HG03196 (cell line): ENCODE results near the gene HEATR3.
"Not testable (repeated sequence)": the region's sequence is repeated elsewhere in the genome, so short reads cannot be mapped to it uniquely, and the experiment has no call there.

Experiments used
- ATAC-seq: cut with Tn5 transposase; IDR thresholded peaks from one replicate; pipeline ENCODE4 v1.9.1; 2021; ENCODE audit not compliant: unreplicated experiment

The HEATR3 gene

DNA sequence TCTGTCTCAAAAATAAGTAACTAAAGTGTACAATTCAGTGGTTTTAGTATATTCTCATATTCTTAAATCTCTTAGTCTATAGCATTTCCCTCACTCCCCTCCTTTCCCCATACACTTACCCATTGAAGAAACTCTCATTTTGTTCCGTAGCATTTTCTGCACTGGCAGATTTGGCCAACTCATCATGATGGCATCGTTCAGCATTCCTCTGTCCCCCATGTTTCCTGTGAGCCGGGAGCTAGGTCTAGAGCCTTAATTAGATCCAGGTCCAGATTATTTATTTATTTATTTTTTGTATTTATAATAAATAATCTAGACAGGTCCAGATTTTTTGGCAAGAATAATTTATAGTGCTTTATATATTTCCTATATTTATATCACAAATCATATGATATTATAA lies 31.0 kb downstream of the HEATR3 start:
- no peak for ATAC-seq

DNA sequence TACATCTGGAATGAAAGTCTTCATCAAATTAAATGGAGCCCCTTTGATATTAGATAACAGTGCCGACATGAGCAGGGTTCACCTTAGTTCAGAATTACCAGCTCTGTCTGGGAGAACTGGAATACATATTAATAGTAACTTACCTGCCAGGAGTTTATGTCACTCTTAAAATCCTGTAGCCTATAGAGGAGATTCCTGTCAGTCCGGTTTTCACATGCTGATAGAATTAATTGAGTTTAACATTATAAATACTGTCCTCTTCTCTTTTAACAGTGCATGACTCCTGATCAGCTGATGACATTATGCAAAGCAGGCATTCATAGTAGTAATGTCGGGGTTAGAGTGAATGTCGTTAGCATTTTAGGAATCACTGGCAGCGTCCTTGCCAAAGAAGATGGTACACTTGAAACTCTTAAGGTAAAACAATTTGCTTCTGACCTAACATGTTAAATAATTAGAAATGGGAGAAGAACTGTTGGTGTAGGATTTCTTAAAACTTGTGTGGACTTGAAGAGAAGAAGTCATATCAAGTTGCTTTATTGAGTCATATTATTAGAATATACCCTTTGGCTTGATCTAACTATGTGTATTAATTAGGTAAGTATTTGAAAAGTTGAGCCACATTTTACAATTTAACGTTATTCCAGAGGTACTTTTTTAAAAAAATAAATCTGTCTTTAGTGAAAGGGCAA lies 34.3 kb downstream of the HEATR3 start:
- ATAC-seq = no peak

DNA sequence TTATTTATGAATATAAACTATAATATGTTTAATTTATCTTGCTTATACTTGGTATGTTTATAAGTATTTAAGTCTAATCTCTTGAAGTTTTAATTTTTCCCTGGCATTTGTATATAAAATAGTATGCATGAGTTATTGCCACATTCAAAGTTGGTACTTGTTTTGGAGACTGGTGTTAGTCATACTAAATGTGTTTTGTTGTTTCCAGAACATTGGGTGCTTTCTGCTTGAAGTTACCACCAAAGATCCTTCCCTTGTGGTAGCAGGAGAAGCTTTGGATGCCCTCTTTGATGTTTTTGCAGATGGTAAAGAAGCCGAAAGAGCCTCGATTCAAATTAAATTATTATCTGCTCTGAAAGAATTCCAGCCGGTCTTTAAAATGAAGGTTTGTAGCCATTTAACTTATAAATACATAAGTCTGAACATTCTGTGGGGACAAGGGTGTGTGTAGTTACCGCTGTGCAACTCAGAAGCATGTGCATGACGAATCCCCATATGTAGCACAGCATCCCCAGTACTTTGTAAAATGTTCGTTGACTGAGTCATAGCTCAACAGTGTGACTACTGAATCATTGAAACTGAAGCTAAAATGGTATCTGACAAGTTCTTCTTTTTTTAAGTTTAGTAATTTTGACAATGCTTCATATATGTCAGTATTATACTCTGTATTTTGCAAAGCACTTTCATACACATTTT lies 36.4 kb downstream of the HEATR3 start:
- no peak for ATAC-seq

DNA sequence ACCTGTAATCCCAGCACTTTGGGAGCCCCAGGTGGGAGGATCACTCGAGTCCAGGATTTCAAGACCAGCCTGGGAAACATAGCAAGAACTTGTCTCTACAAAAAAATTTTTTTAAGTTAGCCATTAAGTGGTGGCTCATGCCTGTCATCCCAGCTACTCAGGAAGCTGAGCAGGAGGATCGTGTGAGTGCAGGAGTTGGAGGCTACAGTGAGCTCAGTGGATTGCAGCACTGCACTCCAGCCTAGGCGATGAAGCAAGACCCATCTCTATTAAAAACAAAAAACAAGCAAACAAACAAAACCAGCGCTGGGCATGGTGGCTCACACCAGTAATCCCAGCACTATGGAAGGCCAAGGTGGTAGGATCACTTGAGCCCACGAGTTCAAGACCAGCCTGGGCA lies 38.0 kb downstream of the HEATR3 start:
- ATAC-seq = no peak

DNA sequence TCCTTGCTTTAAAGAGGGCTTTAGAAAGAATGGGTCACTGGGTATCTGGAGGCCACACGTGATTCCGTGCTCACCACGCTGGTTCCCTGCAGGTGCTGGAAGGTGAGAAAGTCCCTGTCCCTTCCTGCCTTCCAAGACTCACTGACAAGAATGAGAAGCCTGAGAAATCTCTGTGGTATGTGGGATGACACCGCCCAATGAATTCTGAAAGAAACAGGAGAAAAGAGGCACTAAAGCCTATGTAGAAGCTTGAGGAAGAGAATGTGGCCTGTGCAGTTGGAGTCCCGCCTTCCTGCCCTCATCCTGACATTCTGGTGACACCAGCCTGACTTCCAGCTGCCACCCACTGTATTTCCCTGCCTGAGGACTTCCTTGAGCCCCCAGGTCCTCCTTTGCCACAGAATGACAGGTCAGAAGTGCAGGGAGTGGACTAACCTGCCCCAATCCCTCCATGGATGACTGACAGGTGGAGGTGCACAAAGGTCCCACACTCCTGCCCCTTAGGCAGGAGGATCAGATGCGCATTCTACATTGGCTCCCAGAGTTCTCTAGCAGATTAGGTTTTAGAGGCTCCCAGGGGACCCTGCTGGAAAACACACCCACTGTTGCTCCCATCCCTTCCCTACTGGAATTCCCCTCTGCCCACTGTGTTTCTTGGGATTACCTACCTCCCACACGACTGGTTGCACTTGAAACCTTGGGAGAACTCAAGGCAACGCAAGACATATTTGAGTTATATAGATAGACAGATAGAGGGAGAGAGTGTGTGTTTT lies 48.8 kb downstream of the HEATR3 start:
- no peak for ATAC-seq

DNA sequence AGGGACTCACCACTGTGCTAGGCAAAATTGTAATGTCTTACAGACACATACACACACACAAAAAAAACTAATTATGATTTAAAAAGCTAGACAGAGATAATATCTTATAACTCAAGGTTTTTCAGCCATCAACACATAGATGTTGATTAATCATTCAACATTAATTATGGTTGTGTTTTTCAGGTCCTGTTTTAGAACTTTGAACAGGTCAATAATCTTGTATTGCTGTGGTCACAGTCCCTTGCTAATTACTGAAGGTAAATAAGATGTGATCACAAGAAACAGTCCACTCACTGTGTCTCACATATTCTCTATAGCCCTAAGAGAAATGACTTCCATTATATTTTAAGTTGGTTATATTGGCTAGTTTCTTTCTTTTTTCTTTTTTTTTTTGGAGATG lies 54.9 kb downstream of the HEATR3 start:
- no peak for ATAC-seq

DNA sequence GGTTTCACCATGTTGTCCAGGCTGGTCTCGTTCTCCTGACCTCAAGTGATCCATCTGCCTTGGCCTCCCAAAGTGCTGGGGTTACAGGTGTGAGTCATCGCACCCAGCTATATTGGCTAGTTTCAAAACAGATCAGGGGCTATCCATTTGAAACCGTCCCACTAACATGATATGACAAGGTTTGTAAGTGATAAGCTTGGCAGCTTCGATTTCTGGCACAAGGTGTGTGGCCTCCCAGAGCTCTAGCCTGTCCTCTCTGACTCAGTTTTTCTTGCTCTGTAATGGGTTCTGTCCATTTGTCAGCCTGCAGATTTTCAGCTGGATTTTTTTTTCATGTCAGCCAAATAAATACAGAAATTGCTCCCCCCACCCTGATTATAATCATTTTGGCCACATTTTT lies 55.5 kb downstream of the HEATR3 start:
- peak; percentile 59 for ATAC-seq

DNA sequence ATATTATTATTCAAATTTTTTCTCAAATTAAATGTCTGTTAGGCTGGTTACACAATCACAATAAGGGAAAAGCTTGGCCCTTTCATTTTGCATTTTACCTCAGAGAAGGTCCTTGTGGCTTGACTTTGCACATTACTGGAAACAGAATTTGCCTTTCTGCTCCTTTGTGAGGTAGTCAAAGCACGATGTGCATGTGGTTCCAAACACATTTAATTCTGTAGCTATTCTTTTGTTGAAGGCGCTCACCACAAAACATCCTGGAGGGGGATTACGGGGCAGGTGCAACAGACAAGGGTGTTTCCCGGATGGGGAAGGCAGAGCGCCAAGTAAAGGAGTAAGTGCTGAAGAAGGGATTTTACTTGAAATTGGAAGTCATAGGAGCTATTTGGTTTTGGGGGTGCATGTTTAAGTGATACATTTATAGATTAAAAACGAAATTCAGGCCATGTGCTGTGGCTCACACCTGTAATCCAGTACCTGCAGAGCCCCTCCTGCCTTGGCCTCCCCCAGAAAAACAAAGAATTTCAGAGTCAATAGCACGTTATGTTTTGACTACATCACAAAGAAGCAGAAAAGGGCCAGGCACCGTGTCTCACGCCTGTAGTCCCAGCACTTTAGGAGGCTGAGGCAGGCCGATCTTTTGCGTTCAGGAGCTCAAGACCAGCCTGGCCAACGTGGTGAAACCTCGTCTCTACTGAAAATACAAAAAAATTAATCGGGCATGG lies 56.1 kb downstream of the HEATR3 start:
- ATAC-seq = peak; percentile 47

DNA sequence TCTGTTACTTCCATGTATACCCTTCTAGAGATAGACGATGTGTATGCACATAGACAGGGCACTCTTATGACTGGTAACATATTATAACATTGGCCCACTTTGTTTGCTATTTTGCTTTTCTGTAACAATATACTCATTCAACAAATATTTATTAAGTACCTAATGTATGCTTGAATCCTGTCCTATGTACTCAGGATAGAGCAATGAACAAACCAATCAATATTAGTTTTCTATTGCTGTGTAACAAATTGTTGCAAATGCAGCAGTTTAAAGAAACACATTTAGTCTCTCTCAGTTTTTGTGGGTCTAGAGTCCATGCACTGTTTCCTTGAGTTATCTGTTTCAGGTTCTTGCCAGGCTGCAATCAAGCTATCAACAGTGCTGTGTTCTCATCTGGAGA lies 57.6 kb downstream of the HEATR3 start:
- ATAC-seq = no peak

DNA sequence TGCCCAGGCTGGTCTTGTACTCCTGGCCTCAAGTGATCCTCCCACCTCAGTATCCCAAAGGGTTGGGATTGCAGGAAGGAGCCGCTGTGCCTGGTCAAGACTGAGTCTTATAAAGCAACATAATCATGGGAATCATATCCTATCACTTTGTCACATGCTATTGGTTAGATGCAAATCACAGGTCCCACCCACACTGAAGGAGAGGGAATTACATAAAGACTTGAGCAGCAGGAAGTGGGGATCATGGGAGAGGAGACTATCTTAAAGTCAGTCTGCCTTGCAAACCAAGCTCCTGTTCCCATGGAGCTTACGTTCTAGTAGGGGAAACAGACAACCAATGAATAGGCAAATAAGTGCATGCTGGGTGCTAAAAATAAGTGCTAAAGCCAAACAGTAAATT lies 59.0 kb downstream of the HEATR3 start:
- ATAC-seq = no peak

DNA sequence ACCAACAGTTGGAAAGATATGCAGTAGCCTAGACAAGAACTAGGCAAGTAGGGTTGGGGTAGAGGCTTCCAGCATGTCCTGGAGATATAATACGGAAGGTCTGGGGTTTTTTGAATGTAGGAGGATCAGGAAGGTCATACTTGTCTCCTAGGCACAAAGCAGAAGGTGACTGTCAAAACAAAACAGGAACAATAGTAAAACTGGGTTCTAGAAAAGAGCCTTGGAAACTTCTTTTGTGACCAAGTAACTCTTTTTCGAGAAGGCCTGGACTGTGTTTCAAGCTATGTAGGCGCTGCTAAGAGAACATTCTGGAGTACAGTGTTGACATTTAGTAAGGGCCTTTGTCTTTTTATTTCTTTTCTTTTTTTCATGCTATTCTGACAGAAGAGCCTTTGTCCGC lies 60.4 kb downstream of the HEATR3 start:
- no peak for ATAC-seq

DNA sequence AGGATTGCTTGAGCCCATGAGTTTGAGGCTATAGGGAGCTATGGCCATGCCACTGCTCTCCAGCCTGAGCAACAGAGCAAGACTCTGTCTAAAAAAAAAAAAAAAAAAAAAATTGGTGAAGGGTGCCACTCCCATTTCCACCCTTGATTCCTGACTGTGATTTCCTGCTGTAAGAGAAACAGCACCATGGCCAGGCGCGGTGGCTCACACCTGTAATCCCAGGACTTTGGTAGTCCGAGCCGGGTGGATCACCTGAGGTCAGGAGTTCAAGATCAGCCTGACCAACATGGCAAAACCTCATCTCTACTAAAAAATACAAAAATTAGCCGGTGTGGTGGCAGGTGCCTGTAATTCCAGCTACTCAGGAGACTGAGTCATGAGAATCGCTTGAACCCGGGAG lies 66.8 kb downstream of the HEATR3 start:
- ATAC-seq = not testable (repeated sequence)

DNA sequence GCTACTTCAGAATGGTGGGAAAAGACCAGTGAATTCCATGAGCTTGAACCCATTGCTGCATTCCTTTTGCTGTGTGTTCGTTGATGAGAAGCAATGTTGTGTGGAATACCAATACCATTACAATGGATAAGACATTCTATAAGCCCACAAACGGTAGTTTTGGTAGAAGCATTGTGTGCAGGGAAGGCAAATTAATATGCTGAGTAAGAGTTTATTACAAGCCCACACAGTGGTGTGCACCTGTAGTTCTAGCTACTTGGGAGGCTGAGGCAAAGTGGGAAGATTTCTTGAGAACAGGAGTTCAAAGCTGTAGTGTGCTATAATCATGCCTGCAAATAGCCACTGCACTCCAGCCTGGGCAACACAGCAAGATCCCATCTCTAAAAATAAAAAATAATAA lies 67.4 kb downstream of the HEATR3 start:
- ATAC-seq = no peak

DNA sequence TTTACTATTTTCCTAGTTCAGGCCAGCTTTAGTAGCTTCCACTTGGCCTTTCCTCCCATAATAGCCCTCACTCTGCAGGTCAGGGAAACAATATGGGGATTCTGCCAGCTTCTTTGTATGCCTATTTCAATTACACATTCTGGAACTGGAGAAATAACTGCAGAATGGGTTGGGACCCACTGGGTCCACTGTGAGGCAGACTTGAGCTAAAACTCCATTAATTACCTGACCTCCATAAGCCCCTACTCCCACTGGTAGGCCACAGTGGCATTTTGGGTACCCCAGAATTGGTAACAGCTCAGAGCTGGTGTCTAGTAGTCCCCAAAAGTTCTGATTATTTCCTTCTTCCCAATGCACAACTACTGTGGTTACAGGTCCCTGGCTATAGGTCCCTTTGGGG lies 70.6 kb downstream of the HEATR3 start:
- ATAC-seq = no peak

DNA sequence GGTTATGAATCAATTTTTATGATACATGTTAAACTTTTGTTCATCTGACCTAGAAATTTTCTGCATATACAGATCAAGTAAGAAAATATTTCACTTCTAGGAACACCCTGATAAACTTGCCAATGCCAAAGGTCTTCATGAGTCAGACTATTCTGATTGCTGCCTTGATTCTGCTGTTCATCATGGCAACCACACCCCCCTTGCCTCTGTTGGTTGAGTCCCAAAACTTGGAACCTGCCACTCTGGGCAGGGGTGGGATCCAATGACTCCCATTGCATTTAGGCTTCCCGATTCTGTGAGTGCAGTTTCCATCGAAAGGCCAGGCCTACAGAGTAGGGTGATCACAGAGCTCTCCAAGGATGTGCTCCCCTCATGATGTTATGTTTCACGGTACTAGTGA lies 71.5 kb downstream of the HEATR3 start:
- ATAC-seq = no peak

DNA sequence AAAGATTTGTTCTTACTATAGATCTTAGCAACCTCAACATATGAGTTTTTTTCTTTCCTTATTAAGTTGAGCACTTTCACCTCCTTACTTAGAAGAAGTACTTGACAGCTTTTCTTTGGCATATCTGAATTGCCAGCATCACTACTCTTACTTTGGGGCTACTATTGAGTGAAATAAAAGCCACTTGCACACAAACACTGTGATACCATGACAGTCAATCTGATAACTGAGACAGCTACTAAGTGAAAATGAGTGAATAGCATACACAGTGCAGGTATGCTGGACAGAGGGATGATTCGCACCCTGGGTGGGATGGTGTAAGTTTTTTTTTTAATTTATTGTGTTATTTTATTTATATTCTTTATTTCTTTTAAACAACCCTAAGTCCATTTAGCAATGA lies 73.8 kb downstream of the HEATR3 start:
- ATAC-seq = no peak

DNA sequence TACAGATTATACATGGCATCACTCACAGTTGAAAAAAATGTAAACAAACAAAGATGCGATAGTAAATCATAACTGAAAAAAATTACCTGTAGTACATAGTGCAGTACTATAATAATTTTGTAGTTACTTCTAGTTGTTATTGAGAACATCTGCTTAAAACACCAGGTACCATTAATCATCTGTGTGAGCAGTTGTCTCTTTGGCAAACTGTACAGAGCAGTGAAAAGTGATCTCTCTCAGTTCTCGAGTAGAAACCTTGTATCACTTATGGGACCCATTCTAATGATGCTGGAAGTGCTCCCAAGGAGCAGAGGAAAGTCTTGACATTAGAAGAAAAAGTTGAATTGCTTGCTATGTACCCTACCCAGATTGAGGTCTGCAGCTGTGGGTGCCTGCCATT lies 78.4 kb downstream of the HEATR3 start:
- no peak for ATAC-seq

DNA sequence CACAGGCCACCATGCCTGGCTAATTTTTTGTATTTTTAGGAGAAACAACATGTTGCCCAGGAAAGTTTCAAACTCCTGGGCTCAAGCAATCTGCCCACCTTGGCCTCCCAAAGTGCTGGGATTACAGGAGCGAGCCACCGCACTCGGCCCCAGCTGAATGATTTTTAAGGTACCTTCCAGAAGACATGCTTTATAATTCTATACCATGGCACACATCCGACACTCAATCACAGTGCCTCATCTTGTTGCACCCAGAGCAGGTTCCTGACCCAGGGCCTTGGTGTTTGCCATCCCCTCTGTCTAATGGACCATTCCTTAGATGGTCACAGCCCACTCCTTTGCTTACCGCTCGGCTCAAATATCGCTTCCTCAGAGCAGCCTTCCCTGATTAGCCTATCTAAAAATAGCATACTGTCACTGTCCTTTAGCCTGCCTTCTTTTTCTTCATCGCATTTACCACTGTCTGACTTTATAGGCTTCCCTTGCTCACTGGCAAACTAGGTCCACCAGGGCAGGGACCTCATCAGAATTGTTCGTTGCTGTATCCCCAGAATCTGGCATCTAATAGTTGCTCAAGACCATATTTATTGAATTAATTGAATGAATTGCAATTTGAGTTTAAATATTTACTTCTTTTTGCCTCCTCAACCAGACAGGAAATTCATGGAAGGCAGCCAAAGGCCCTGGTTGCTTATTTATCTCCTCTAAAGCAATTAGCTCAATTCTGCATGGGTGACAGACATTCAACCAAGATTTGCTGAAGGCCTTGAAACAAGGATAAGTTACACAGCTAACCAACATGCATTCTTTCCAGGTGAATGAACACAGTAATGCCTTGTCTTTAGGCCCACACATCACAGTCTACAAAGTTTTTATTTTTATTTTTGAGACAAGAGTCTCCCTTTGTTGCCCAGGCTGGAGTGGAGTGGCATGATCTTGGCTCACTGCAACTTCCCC lies 81.0 kb downstream of the HEATR3 start:
- no peak for ATAC-seq

DNA sequence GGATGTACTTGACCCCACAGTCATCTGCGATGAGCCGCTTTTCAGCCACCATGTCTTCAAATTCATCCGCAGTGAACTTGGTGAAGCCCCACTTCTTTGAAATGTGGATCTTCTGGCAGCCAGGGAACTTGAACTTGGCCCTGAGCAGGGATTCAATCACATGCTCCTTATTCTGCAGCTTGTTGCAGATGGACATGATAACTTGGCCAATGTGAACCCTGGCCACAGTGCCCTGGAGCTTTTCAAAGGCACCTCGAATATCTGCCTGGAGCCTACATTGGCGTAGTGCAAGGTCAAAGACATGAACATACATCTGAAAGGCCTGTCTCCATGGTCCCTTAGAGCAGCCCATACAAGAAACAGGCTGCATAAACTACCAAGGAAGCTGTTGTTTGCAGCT lies 85.6 kb downstream of the HEATR3 start:
- no peak for ATAC-seq

DNA sequence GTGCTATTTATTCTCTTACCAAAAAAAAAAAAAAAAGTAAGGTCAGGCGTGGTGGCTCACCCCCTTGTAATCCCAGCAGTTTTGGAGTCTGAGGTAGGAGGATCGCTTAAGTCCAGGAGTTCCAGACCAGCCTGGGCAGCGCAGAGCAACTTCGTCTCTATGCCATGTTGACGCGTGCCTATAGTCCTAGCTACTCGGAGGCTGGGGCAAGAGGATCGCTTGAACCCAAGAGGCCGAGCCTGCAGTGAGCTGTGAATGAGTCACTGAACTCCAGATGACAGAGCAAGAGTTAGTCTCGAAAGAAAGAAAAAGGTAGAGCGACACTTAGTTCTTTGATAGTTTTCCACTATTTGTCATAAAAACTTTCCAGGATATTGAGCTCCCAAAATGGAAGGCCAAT lies 86.0 kb downstream of the HEATR3 start:
- no peak for ATAC-seq
